K562 (cell line): Measurements from ENCODE around the gene LCN12. TPM values are rescaled to one million over a fixed set of nuclear protein-coding genes. Genes with fewer than 3 reads are reported as not detected.

Experiments used
- CXXC5 ChIP-seq: fragments of 250-450 bp; sonication (Bioruptor Pico); IDR thresholded peaks from 2 replicates; pipeline ENCODE4 v1.8.0; 2022; ENCODE audit warnings: inconsistent platforms, mild to moderate bottlenecking, moderate library complexity
- HMG20B ChIP-seq: fragments of 250-450 bp; sonication (Bioruptor Pico); IDR thresholded peaks from 2 replicates; pipeline ENCODE4 v1.5.0; 2021; ENCODE audit warnings: mild to moderate bottlenecking
- HNRNPUL1 ChIP-seq: fragments of 200-400 bp; formaldehyde crosslinking; IDR thresholded peaks from 2 replicates; pipeline ENCODE4 v1.6.1; 2017; ENCODE audit warnings: low read length
- SMAD2 ChIP-seq: fragments of 150-350 bp; IDR thresholded peaks from 2 replicates; pipeline ENCODE4 v1.6.1; 2014; ENCODE audit warnings: low read depth, mild to moderate bottlenecking, low read length
- TFAM ChIP-seq: fragments of 250-450 bp; sonication (Bioruptor Pico); conservative IDR thresholded peaks from 2 replicates; pipeline ENCODE4 v1.5.0; 2021; ENCODE audit warnings: mild to moderate bottlenecking, moderate library complexity
- ZNF274 ChIP-seq: IDR thresholded peaks from 2 replicates; pipeline ENCODE4 v1.6.1; 2011; ENCODE audit warnings: low read depth, mild to moderate bottlenecking, low read length, moderate library complexity, borderline replicate concordance
- ZNF589 ChIP-seq: fragments of 200-800 bp; sonication (Bioruptor generic); IDR thresholded peaks from 2 replicates; pipeline ENCODE4 v1.6.1; 2016; ENCODE audit warnings: low read depth, missing genetic modification characterization, missing compliant biosample characterization
- polyA plus RNA-seq, 8 experiments: library from polyadenylated mRNA; depleted of rRNA in 4 of 8; stranded (reverse) in 5 of 8; unstranded in 3 of 8; fragments of >200 nt; fragmentation: Nextera tagmentation in 2 of 8; fragmentation: Illumina TruSeq in 1 of 8; extraction: Ambion mirVana in 2 of 8; extraction: Trizol in 1 of 8; gene quantifications; 2 replicates each; pipeline versions ENCODE4 v1.2.1 to v1.2.3, GENCODE V29; 2011 to 2014; ENCODE audit warnings: inconsistent platforms in 1 of 8, missing spikeins in 1 of 8
- total RNA-seq, 7 experiments: library from RNA; depleted of rRNA in 6 of 7; stranded (reverse); fragments of >200 nt in 6 of 7; fragmentation: Illumina TruSeq in 2 of 7; extraction: Trizol in 2 of 7; gene quantifications; 2 replicates each; pipeline versions ENCODE4 v1.2.1 to v1.2.3, GENCODE V29; 2011 to 2021; ENCODE audit warnings: low replicate concordance in 1 of 7
- TF ChIP-seq, protein P1 (sequence below): fragments of 450-650 bp; IDR thresholded peaks from 2 replicates; pipeline ENCODE4 v1.6.1; 2018; ENCODE audit not compliant: partially characterized antibody
- TF ChIP-seq, protein P2 (sequence below): fragments of 250-450 bp; sonication (Bioruptor Pico); IDR thresholded peaks from 2 replicates; pipeline ENCODE4 v1.5.0; 2021
- TF ChIP-seq, protein P3 (sequence below), 2 experiments: fragments of 450-650 bp; IDR thresholded peaks; 2 replicates each; pipeline ENCODE4 v1.6.1; 2018; ENCODE audit warnings: mild to moderate bottlenecking in 2 of 2, low read depth in 1 of 2; ENCODE audit not compliant: partially characterized antibody in 2 of 2
- TF ChIP-seq, protein P4 (sequence below): fragments of 250-450 bp; sonication (Bioruptor Pico); IDR thresholded peaks from 2 replicates; pipeline ENCODE4 v1.5.0; 2021
- TF ChIP-seq, protein P5 (sequence below): fragments of 450-650 bp; formaldehyde crosslinking; IDR thresholded peaks from 2 replicates; pipeline ENCODE4 v1.4.0; 2020; ENCODE audit warnings: mild to moderate bottlenecking, moderate library complexity
- TF ChIP-seq, protein P6 (sequence below): sonication (generic); formaldehyde crosslinking; IDR thresholded peaks from 2 replicates; pipeline ENCODE4 v1.9.0; 2022; ENCODE audit warnings: mild to moderate bottlenecking, missing genetic modification reagents

LCN12 gene
- total and polyA plus RNA-seq, 9 of the 15 experiments (the other 6 are each of a cell fraction or from before 2014, with no cell fraction given), result 0.05 TPM; not detected in 8

DNA sequence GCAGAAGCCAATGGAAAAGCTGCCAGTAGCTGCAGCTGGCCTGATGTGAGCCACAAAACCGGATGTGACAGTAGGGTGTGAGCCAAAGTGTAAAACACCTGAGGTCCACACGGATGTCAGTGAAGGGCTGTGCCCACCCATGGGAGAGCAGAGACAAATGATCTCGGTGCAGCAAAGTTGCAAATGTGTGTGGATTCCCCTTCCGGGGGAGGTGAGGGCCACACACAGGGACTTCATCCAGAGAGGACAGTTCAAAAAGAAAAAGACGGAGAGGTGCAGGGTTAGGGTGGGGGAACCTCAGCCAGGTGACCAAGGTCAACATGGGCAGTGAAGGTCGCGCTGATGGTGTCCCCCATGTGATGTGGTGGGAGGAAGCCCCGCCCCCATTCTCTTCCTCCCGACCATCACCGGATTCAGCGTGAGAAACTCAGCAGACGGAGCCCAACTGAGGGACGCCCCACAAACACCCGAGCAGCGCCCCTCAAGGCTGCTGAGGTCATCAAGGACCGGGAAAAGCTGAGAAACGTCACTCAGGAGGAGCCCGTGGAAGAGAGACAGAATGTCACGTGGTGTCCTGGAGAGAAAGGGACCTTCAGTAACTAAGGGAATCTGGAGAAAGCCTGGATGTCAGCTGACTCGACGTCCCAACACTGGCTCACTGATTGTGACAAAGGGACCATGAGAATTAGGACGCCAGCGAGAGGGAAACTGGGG, 13.9 kb downstream of the LCN12 start (continued):
- TF ChIP-seq, protein P1, sequence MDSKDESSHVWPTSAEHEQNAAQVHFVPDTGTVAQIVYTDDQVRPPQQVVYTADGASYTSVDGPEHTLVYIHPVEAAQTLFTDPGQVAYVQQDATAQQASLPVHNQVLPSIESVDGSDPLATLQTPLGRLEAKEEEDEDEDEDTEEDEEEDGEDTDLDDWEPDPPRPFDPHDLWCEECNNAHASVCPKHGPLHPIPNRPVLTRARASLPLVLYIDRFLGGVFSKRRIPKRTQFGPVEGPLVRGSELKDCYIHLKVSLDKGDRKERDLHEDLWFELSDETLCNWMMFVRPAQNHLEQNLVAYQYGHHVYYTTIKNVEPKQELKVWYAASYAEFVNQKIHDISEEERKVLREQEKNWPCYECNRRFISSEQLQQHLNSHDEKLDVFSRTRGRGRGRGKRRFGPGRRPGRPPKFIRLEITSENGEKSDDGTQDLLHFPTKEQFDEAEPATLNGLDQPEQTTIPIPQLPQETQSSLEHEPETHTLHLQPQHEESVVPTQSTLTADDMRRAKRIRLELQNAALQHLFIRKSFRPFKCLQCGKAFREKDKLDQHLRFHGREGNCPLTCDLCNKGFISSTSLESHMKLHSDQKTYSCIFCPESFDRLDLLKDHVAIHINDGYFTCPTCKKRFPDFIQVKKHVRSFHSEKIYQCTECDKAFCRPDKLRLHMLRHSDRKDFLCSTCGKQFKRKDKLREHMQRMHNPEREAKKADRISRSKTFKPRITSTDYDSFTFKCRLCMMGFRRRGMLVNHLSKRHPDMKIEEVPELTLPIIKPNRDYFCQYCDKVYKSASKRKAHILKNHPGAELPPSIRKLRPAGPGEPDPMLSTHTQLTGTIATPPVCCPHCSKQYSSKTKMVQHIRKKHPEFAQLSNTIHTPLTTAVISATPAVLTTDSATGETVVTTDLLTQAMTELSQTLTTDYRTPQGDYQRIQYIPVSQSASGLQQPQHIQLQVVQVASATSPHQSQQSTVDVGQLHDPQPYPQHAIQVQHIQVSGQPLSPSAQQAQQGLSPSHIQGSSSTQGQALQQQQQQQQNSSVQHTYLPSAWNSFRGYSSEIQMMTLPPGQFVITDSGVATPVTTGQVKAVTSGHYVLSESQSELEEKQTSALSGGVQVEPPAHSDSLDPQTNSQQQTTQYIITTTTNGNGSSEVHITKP, result no peak
- TF ChIP-seq, protein P2, sequence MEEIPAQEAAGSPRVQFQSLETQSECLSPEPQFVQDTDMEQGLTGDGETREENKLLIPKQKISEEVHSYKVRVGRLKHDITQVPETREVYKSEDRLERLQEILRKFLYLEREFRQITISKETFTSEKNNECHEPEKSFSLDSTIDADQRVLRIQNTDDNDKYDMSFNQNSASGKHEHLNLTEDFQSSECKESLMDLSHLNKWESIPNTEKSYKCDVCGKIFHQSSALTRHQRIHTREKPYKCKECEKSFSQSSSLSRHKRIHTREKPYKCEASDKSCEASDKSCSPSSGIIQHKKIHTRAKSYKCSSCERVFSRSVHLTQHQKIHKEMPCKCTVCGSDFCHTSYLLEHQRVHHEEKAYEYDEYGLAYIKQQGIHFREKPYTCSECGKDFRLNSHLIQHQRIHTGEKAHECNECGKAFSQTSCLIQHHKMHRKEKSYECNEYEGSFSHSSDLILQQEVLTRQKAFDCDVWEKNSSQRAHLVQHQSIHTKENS (CRISPR knock-in tag), result no peak
- TF ChIP-seq, protein P3, sequence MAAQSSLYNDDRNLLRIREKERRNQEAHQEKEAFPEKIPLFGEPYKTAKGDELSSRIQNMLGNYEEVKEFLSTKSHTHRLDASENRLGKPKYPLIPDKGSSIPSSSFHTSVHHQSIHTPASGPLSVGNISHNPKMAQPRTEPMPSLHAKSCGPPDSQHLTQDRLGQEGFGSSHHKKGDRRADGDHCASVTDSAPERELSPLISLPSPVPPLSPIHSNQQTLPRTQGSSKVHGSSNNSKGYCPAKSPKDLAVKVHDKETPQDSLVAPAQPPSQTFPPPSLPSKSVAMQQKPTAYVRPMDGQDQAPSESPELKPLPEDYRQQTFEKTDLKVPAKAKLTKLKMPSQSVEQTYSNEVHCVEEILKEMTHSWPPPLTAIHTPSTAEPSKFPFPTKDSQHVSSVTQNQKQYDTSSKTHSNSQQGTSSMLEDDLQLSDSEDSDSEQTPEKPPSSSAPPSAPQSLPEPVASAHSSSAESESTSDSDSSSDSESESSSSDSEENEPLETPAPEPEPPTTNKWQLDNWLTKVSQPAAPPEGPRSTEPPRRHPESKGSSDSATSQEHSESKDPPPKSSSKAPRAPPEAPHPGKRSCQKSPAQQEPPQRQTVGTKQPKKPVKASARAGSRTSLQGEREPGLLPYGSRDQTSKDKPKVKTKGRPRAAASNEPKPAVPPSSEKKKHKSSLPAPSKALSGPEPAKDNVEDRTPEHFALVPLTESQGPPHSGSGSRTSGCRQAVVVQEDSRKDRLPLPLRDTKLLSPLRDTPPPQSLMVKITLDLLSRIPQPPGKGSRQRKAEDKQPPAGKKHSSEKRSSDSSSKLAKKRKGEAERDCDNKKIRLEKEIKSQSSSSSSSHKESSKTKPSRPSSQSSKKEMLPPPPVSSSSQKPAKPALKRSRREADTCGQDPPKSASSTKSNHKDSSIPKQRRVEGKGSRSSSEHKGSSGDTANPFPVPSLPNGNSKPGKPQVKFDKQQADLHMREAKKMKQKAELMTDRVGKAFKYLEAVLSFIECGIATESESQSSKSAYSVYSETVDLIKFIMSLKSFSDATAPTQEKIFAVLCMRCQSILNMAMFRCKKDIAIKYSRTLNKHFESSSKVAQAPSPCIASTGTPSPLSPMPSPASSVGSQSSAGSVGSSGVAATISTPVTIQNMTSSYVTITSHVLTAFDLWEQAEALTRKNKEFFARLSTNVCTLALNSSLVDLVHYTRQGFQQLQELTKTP (IDR thresholded peaks at IDR 0.05; ENCODE audit: low read depth in 1 of 2, partially characterized antibody in 2 of 2), result no peak
- TF ChIP-seq SMAD2 (no peak), TFAM (no peak), HNRNPUL1 (no peak), ZNF589 (CRISPR knock-in tag) (no peak), ZNF274 (no peak), HMG20B (CRISPR knock-in tag) (no peak), CXXC5 (CRISPR knock-in tag) (0 out of 2 replicates have a peak, but pooled peaks have one; percentile 16)
- TF ChIP-seq, protein P4, sequence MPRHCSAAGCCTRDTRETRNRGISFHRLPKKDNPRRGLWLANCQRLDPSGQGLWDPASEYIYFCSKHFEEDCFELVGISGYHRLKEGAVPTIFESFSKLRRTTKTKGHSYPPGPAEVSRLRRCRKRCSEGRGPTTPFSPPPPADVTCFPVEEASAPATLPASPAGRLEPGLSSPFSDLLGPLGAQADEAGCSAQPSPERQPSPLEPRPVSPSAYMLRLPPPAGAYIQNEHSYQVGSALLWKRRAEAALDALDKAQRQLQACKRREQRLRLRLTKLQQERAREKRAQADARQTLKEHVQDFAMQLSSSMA (CRISPR knock-in tag), result no peak
- TF ChIP-seq, protein P5, sequence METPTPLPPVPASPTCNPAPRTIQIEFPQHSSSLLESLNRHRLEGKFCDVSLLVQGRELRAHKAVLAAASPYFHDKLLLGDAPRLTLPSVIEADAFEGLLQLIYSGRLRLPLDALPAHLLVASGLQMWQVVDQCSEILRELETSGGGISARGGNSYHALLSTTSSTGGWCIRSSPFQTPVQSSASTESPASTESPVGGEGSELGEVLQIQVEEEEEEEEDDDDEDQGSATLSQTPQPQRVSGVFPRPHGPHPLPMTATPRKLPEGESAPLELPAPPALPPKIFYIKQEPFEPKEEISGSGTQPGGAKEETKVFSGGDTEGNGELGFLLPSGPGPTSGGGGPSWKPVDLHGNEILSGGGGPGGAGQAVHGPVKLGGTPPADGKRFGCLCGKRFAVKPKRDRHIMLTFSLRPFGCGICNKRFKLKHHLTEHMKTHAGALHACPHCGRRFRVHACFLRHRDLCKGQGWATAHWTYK (CRISPR knock-in tag), result no peak
- TF ChIP-seq, protein P6, sequence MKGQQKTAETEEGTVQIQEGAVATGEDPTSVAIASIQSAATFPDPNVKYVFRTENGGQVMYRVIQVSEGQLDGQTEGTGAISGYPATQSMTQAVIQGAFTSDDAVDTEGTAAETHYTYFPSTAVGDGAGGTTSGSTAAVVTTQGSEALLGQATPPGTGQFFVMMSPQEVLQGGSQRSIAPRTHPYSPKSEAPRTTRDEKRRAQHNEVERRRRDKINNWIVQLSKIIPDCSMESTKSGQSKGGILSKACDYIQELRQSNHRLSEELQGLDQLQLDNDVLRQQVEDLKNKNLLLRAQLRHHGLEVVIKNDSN, result peak; percentile 79
